K562 (cell line): ENCODE data around the gene CR2. TPM values are rescaled to one million over a fixed set of nuclear protein-coding genes. Genes with fewer than 3 reads are reported as not detected.
A peak's percentile ranks its signal among the peaks of the same experiment; 100 is the strongest.

Experiments used
- ARID3A ChIP-seq: IDR thresholded peaks from 2 replicates; pipeline ENCODE4 v1.6.1; 2012; ENCODE audit warnings: low read depth, low read length, improper control_type of control experiment, borderline replicate concordance
- ATF3 ChIP-seq, 2 experiments: fragments of 450-650 bp in 1 of 2; sonication (generic) in 1 of 2; formaldehyde crosslinking in 1 of 2; IDR thresholded peaks in 1 of 2; conservative IDR thresholded peaks in 1 of 2; 2 replicates each; pipeline versions ENCODE4 v1.6.1 to v1.8.1; 2016 to 2023; ENCODE audit warnings: mild to moderate bottlenecking in 2 of 2, moderate library complexity in 2 of 2, inconsistent platforms in 1 of 2, missing genetic modification reagents in 1 of 2
- CREB5 ChIP-seq: fragments of 250-450 bp; sonication (Bioruptor Pico); IDR thresholded peaks from 2 replicates; pipeline ENCODE4 v1.5.0; 2020; ENCODE audit warnings: mild to moderate bottlenecking
- DNMT1 ChIP-seq: fragments of 450-650 bp; IDR thresholded peaks from 2 replicates; pipeline ENCODE4 v1.6.1; 2016; ENCODE audit warnings: antibody characterized with exemption, mild to moderate bottlenecking
- ETV6 ChIP-seq, 3 experiments: fragments of 150-350 bp in 1 of 3; sonication (generic) in 1 of 3; formaldehyde crosslinking in 1 of 3; IDR thresholded peaks; 2 replicates each; pipeline versions ENCODE4 v1.6.1 to v1.8.0; 2014 to 2022; ENCODE audit warnings: borderline replicate concordance in 2 of 3, low read depth in 2 of 3, antibody characterized with exemption in 1 of 3, low read length in 1 of 3, mild to moderate bottlenecking in 1 of 3, missing genetic modification reagents in 1 of 3
- FOXJ3 ChIP-seq: sonication (generic); formaldehyde crosslinking; IDR thresholded peaks from 2 replicates; pipeline ENCODE4 v1.4.0; 2020; ENCODE audit warnings: mild to moderate bottlenecking, missing genetic modification reagents
- GATAD2B ChIP-seq: fragments of 450-650 bp; IDR thresholded peaks from 2 replicates; pipeline ENCODE4 v1.6.1; 2017; ENCODE audit warnings: mild to moderate bottlenecking, borderline replicate concordance
- KAT7 ChIP-seq: sonication (generic); formaldehyde crosslinking; IDR thresholded peaks from 2 replicates; pipeline ENCODE4 v1.8.0; 2022; ENCODE audit warnings: missing genetic modification reagents, mild to moderate bottlenecking, borderline replicate concordance
- MEF2A ChIP-seq: IDR thresholded peaks from 2 replicates; pipeline ENCODE4 v1.6.1; 2011; ENCODE audit warnings: low read depth, mild to moderate bottlenecking, low read length, moderate library complexity; ENCODE audit not compliant: control insufficient read depth
- NFE2 ChIP-seq: IDR thresholded peaks from 2 replicates; pipeline ENCODE4 v1.6.1; 2014; ENCODE audit warnings: antibody characterized with exemption, low read depth
- PYGO2 ChIP-seq: fragments of 450-650 bp; IDR thresholded peaks from 2 replicates; pipeline ENCODE4 v1.6.1; 2016; ENCODE audit warnings: mild to moderate bottlenecking, missing genetic modification characterization, moderate library complexity, missing compliant biosample characterization
- SMARCE1 ChIP-seq: fragments of 450-650 bp; IDR thresholded peaks from 2 replicates; pipeline ENCODE4 v1.7.1; 2016; ENCODE audit warnings: mild to moderate bottlenecking
- SP2 ChIP-seq: IDR thresholded peaks from 2 replicates; pipeline ENCODE4 v1.6.1; 2011; ENCODE audit warnings: mild to moderate bottlenecking, low read depth, low read length, moderate library complexity; ENCODE audit not compliant: poor library complexity, severe bottlenecking; ENCODE audit errors: extremely low read depth
- SRF ChIP-seq, 2 experiments: fragments of 250-450, 450-650 bp in 1 of 2; sonication (Bioruptor Pico) in 1 of 2; sonication (generic) in 1 of 2; formaldehyde crosslinking; IDR thresholded peaks; 2 replicates each; pipeline versions ENCODE4 v1.5.0 to v1.5.1; 2020 to 2022; ENCODE audit warnings: mild to moderate bottlenecking in 1 of 2, missing genetic modification reagents in 1 of 2
- TCF7L2 ChIP-seq: fragments of 150-350 bp; IDR thresholded peaks from 2 replicates; pipeline ENCODE4 v1.6.1; 2016; ENCODE audit warnings: low read depth, mild to moderate bottlenecking, low read length, moderate library complexity
- TSC22D4 ChIP-seq: fragments of 450-650 bp; IDR thresholded peaks from 2 replicates; pipeline ENCODE4 v1.6.1; 2016; ENCODE audit warnings: missing genetic modification characterization, missing biosample characterization, control low read depth
- ZBTB26 ChIP-seq: fragments of 450-650 bp; formaldehyde crosslinking; IDR thresholded peaks from 2 replicates; pipeline ENCODE4 v1.4.0; 2022; ENCODE audit warnings: missing genetic modification characterization
- ZNF140 ChIP-seq: fragments of 250-450 bp; sonication (Bioruptor Pico); IDR thresholded peaks from 2 replicates; pipeline ENCODE4 v1.8.0; 2021; ENCODE audit warnings: moderate library complexity, mild to moderate bottlenecking, inconsistent platforms
- ZNF282 ChIP-seq: sonication (generic); formaldehyde crosslinking; IDR thresholded peaks from 2 replicates; pipeline ENCODE4 v1.8.1; 2023; ENCODE audit warnings: missing genetic modification reagents
- polyA plus RNA-seq, 8 experiments: library from polyadenylated mRNA; depleted of rRNA in 4 of 8; stranded (reverse) in 5 of 8; unstranded in 3 of 8; fragments of >200 nt; fragmentation: Nextera tagmentation in 2 of 8; fragmentation: Illumina TruSeq in 1 of 8; extraction: Ambion mirVana in 2 of 8; extraction: Trizol in 1 of 8; gene quantifications; 2 replicates each; pipeline versions ENCODE4 v1.2.1 to v1.2.3, GENCODE V29; 2011 to 2014; ENCODE audit warnings: inconsistent platforms in 1 of 8, missing spikeins in 1 of 8
- total RNA-seq, 7 experiments: library from RNA; depleted of rRNA in 6 of 7; stranded (reverse); fragments of >200 nt in 6 of 7; fragmentation: Illumina TruSeq in 2 of 7; extraction: Trizol in 2 of 7; gene quantifications; 2 replicates each; pipeline versions ENCODE4 v1.2.1 to v1.2.3, GENCODE V29; 2011 to 2021; ENCODE audit warnings: low replicate concordance in 1 of 7

The CR2 gene
- total and polyA plus RNA-seq, 9 of the 15 experiments (the other 6 are each of a cell fraction or from before 2014, with no cell fraction given), result 0.07 to 0.67 (median 0.37) TPM

- TF ChIP-seq FOXJ3 (CRISPR knock-in tag) (no peak), ZBTB26 (CRISPR knock-in tag) (no peak), PYGO2 (tag) (no peak), NFE2 (peak; percentile 69), DNMT1 (no peak), MEF2A (peak; percentile 44; the same call in 1 of the 2 replicates), ZNF282 (no peak), ARID3A (no peak), CREB5 (no peak), ATF3 (IDR thresholded peaks at IDR 0.05) (peak; percentile 88), ATF3 (CRISPR knock-in tag; conservative IDR thresholded peaks at IDR 0.05) (peak; percentile 75; the same call in 1 of the 2 replicates), GATAD2B (peak; percentile 82; the same call in 1 of the 2 replicates), ETV6 (IDR thresholded peaks at IDR 0.05; ENCODE audit: borderline replicate concordance in 1 of 2, low read depth in 2 of 2, low read length in 1 of 2) (no peak), ETV6 (CRISPR knock-in tag; IDR thresholded peaks at IDR 0.05; ENCODE audit: borderline replicate concordance) (no peak), SMARCE1 (peak; percentile 94), SRF (CRISPR knock-in tag; IDR thresholded peaks at IDR 0.05) (peak in 1 of 2 experiments; percentile 90; a peak in 2 of 4 replicates), TSC22D4 (tag) (no peak), TCF7L2 (no peak), SP2 (no peak), KAT7 (CRISPR knock-in tag) (no peak), ZNF140 (CRISPR knock-in tag) (no peak)
Observed at GRCh38 chr1:207519505-207520399, 65.6 kb downstream of the CR2 start (continued).
